ENCODE measurements around the gene ATP5PF. TPM values are rescaled to one million over a fixed set of nuclear protein-coding genes. Genes with fewer than 3 reads are reported as not detected.

Gene ATP5PF
- total and polyA plus RNA-seq, 10 of the 15 experiments (the other 5 are each of a cell fraction or from before 2014, with no cell fraction given): 103 to 1,604 (median 487) TPM

DNA sequence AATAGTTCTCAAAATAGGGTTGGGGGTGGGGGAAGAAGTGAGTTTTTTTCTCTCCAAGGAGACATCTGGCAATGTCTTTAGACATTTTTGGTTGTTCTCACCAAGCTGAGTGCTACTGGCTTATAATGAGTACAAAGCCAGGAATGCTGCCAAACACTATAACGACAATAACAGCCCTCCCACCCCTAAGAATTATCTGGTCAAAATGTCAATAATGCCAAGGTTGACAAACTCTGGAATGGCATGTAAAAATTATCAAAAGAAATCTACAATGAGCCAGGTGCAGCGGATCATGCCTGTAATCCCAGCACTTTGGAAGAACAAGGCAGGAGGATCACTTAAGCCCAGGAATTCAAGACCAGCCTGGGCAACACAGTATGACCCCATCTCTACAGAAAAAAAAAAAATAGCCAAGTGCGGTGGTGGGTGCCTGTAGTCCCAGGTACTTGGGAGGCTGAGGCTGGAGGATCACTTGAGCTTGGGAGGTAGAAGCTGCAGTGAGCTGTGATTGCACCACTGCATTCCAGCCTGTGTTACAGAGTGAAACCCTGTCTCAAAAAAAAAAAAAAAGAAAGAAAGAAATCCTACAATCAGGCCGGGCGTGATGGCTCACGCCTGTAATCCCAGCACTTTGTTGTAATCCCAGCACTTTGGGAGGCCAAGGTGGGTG, 2.5 kb downstream of the ATP5PF start:
- ChIA-PET CTCF (interaction anchor here (0.7 kb wide), 1 partner anchor 124 kb away, joined by 4 read pairs; no protein-coding TSS in a partner anchor), SMC1A (ENCODE audit: uncharacterized antibody, unreplicated experiment) (interaction anchor here (0.7 to 1.1 kb wide), 3 partner anchors 9 to 124 kb away, joined by 3 to 4 read pairs (median 3); no protein-coding TSS in a partner anchor), RAD21 (ENCODE audit: unreplicated experiment) (no interaction called here), POLR2A (interaction anchor here (0.6 kb wide), 1 partner anchor 18 kb away, joined by 4 read pairs; no protein-coding TSS in a partner anchor)
- intact Hi-C loops (cut with micrococcal nuclease; ENCODE audit: unreplicated experiment): loop anchor here (10.0 kb wide), 1 partner anchor 433 kb away; no protein-coding TSS in a partner anchor
- Histone ChIP-seq H3K36me3 (ENCODE audit: control insufficient read depth in 2 of 2, insufficient read depth in 2 of 2, low read length in 1 of 2) (peaks cover 2 to 11% of the 10 kb centered on the region in 2 experiments), H3K9me3 (replicated peaks; ENCODE audit: control insufficient read depth, insufficient read depth, low read length) (no peaks in the 10 kb centered on the region), H3K27ac (ENCODE audit: control insufficient read depth, insufficient read depth) (no peak overlapping the region), H2AFZ (ENCODE audit: control insufficient read depth, low read depth, low read length) (no peak overlapping the region), H3K4me2 (ENCODE audit: control insufficient read depth, insufficient read depth) (peak overlapping the region; percentile 47; the same call in 1 of the 2 replicates), H3K4me3 (peak overlapping the region; percentile 28; the same call in 1 of the 2 replicates), H3K9ac (ENCODE audit: control insufficient read depth, insufficient read depth, low read length) (no peak overlapping the region), H4K20me1 (ENCODE audit: control insufficient read depth, insufficient read depth) (no peaks in the 10 kb centered on the region), H3K4me1 (ENCODE audit: control insufficient read depth, insufficient read depth, low read length) (peaks cover 10% of the 10 kb centered on the region; the same call in 1 of the 2 replicates), H3K79me2 (ENCODE audit: control insufficient read depth, insufficient read depth, low read length) (peaks cover 67% of the 10 kb centered on the region), H3K27me3 (replicated peaks in 1 of 2; ENCODE audit: control insufficient read depth in 2 of 2, insufficient read depth in 2 of 2, low read length in 1 of 2) (no peaks in the 10 kb centered on the region)
- FAIRE-seq: no peak
- BruUV-seq (replicated peaks): no TSS peak
- WGBS (ENCODE audit: insufficient coverage, insufficient replicate concordance, low lambda C conversion rate, missing lambda C conversion rate): 93% methylated on average over 6 of the region's 6 CpGs
- no peak for DNase-seq (ENCODE audit: low read depth, low spot score)
- in situ Hi-C loops (cut with MboI): loop anchor here (5.0 to 10.0 kb wide), 2 partner anchors 125 to 317 kb away; partner anchors contain the start of gene MRPL39
- ATAC-seq: no peak
- TF ChIP-seq ZNF622 (IDR thresholded peaks at IDR 0.05) (no peak), SUPT20H (IDR thresholded peaks at IDR 0.05; ENCODE audit: borderline replicate concordance, control insufficient read depth, low read depth, low read length) (no peak), ETV6 (conservative IDR thresholded peaks at IDR 0.05 in 1 of 2, IDR thresholded peaks at IDR 0.05 in 1 of 2; ENCODE audit: borderline replicate concordance in 1 of 2, low read depth in 1 of 2) (no peak), ZBTB4 (CRISPR knock-in tag; IDR thresholded peaks at IDR 0.05) (no peak), SMARCA5 (IDR thresholded peaks at IDR 0.05) (no peak), MYC (IDR thresholded peaks at IDR 0.05; ENCODE audit: insufficient read depth, insufficient read length, insufficient replicate concordance, low read length, severe bottlenecking) (no peak), WRNIP1 (IDR thresholded peaks at IDR 0.05; ENCODE audit: borderline replicate concordance, low read depth, low read length) (no peak), TCF7 (IDR thresholded peaks at IDR 0.05; ENCODE audit: borderline replicate concordance) (no peak), MTA2 (IDR thresholded peaks at IDR 0.05; ENCODE audit: low read depth) (no peak), POLR2A (IDR thresholded peaks at IDR 0.05; ENCODE audit: low read depth, low read length) (no peak), PML (IDR thresholded peaks at IDR 0.05; ENCODE audit: low read length) (no peak), NBN (IDR thresholded peaks at IDR 0.05) (no peak)
- TF ChIP-seq, protein P1, sequence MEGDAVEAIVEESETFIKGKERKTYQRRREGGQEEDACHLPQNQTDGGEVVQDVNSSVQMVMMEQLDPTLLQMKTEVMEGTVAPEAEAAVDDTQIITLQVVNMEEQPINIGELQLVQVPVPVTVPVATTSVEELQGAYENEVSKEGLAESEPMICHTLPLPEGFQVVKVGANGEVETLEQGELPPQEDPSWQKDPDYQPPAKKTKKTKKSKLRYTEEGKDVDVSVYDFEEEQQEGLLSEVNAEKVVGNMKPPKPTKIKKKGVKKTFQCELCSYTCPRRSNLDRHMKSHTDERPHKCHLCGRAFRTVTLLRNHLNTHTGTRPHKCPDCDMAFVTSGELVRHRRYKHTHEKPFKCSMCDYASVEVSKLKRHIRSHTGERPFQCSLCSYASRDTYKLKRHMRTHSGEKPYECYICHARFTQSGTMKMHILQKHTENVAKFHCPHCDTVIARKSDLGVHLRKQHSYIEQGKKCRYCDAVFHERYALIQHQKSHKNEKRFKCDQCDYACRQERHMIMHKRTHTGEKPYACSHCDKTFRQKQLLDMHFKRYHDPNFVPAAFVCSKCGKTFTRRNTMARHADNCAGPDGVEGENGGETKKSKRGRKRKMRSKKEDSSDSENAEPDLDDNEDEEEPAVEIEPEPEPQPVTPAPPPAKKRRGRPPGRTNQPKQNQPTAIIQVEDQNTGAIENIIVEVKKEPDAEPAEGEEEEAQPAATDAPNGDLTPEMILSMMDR (IDR thresholded peaks at IDR 0.05 in 2 of 3, conservative IDR thresholded peaks at IDR 0.05 in 1 of 3; ENCODE audit: control insufficient read depth in 2 of 3, extremely low read depth in 1 of 3, insufficient read depth in 1 of 3, low read depth in 3 of 3, low read length in 3 of 3): no peak
- TF ChIP-seq, protein P2, sequence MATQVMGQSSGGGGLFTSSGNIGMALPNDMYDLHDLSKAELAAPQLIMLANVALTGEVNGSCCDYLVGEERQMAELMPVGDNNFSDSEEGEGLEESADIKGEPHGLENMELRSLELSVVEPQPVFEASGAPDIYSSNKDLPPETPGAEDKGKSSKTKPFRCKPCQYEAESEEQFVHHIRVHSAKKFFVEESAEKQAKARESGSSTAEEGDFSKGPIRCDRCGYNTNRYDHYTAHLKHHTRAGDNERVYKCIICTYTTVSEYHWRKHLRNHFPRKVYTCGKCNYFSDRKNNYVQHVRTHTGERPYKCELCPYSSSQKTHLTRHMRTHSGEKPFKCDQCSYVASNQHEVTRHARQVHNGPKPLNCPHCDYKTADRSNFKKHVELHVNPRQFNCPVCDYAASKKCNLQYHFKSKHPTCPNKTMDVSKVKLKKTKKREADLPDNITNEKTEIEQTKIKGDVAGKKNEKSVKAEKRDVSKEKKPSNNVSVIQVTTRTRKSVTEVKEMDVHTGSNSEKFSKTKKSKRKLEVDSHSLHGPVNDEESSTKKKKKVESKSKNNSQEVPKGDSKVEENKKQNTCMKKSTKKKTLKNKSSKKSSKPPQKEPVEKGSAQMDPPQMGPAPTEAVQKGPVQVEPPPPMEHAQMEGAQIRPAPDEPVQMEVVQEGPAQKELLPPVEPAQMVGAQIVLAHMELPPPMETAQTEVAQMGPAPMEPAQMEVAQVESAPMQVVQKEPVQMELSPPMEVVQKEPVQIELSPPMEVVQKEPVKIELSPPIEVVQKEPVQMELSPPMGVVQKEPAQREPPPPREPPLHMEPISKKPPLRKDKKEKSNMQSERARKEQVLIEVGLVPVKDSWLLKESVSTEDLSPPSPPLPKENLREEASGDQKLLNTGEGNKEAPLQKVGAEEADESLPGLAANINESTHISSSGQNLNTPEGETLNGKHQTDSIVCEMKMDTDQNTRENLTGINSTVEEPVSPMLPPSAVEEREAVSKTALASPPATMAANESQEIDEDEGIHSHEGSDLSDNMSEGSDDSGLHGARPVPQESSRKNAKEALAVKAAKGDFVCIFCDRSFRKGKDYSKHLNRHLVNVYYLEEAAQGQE (IDR thresholded peaks at IDR 0.05; ENCODE audit: low read depth, low read length): no peak
